Measurements from ENCODE around the gene CEP135.

GRCh38 chr4:55939421-55939820 lies 9.3 kb upstream of the CEP135 start:
- TF ChIP-seq CTCF (IDR thresholded peaks at IDR 0.05), result no peak
- no peak for TF ChIP-seq POLR2A (IDR thresholded peaks at IDR 0.05)

Data from breast epithelium (tissue), 3 donors.